Transverse colon (tissue), 4 donors: ENCODE measurements around the gene PPM1B. TPM values are rescaled to one million over a fixed set of nuclear protein-coding genes. Genes with fewer than 3 reads are reported as not detected.
"Not testable (repeated sequence)": the region's sequence is repeated elsewhere in the genome, so short reads cannot be mapped to it uniquely, and the experiment has no call there.

Experiments
- DNase-seq: peaks from one replicate; pipeline ENCODE4 v3.0.0-alpha.2; 2019
- H3K27ac ChIP-seq, 4 donors: fragments of 200-600 bp; sonication (generic); 2 replicates each; pipeline ENCODE4 v1.5.1; 2016 to 2018; ENCODE audit warnings: inconsistent platforms in 4 of 4
- H3K27me3 ChIP-seq: fragments of 200-600 bp; sonication (generic); 2 replicates; pipeline ENCODE4 v1.5.1; 2017; ENCODE audit warnings: inconsistent platforms
- H3K36me3 ChIP-seq, 4 donors: fragments of 200-600 bp; sonication (generic); 2 replicates each; pipeline ENCODE4 v1.5.1; 2017 to 2019; ENCODE audit warnings: inconsistent platforms in 4 of 4
- H3K4me1 ChIP-seq, 4 donors: fragments of 200-600 bp; sonication (generic); 2 replicates each; pipeline ENCODE4 v1.5.1; 2017 to 2020; ENCODE audit warnings: inconsistent platforms in 4 of 4
- H3K4me3 ChIP-seq, 4 donors: fragments of 200-600 bp; sonication (generic); 1 replicate in 1 of 4; 2 replicates in 3 of 4; pipeline versions ENCODE4 v1.5.1 to v1.6.1; 2017 to 2019; ENCODE audit warnings: inconsistent platforms in 4 of 4
- H3K9me3 ChIP-seq, 2 donors: fragments of 200-600 bp; sonication (generic); 2 replicates each; pipeline ENCODE4 v1.5.1; 2017 to 2019; ENCODE audit warnings: inconsistent platforms in 2 of 2
- EP300 ChIP-seq: sonication (generic); formaldehyde crosslinking; IDR thresholded peaks from one replicate; pipeline ENCODE4 v1.6.1; 2017; ENCODE audit warnings: antibody characterized with exemption, low read depth
- POLR2A ChIP-seq: fragments of 450-650 bp; IDR thresholded peaks from one replicate; pipeline ENCODE4 v1.6.1; 2016; ENCODE audit warnings: antibody characterized with exemption, mild to moderate bottlenecking, moderate library complexity
- POLR2AphosphoS5 ChIP-seq, 3 donors: sonication (generic); formaldehyde crosslinking; IDR thresholded peaks; one replicate each; pipeline ENCODE4 v1.6.1; 2016; ENCODE audit warnings: antibody characterized with exemption in 3 of 3
- WGBS, 2 donors: methylation state at CpG; one replicate each; pipeline ENCODE4 v1.1.5; 2018; ENCODE audit warnings: low coverage in 1 of 2; 5-methylcytosine and 5-hydroxymethylcytosine counted together
- in situ Hi-C, 4 donors: fragments of 200-750 bp; cut with MboI; loops; one replicate each; pipeline versions ENCODE4 v1.15.0 to v1.15.1; 2017; ENCODE audit warnings: low sequenced_read_pairs in 3 of 4, low pct_ligation_motif_present in 1 of 4, low pct_unique_long_range_greater_than_20kb in 1 of 4
- intact Hi-C: fragments of 100-400 bp; cut with DNase I; formaldehyde crosslinking; loops from one replicate; pipeline ENCODE4 v1.15.1; 2023; ENCODE audit warnings: low total_unique reads
- total RNA-seq, 4 donors: library from RNA; depleted of rRNA; stranded (reverse); fragments of >200 nt; gene quantifications; one replicate each; pipeline ENCODE4 v1.1.0, GENCODE V29; 2016
- TF ChIP-seq, protein P1 (sequence below), 5 experiments: fragments of 200-600 bp in 3 of 5; fragments of 450-650 bp in 2 of 5; sonication (generic) in 3 of 5; IDR thresholded peaks; 1 replicate in 2 of 5; 2 replicates in 3 of 5; pipeline ENCODE4 v1.5.1; 2016 to 2017; ENCODE audit warnings: antibody characterized with exemption in 5 of 5, inconsistent platforms in 3 of 5, mild to moderate bottlenecking in 2 of 5, moderate library complexity in 1 of 5

The PPM1B gene
- total RNA-seq, 4 donors from 2014 or later = 23.7 to 108 (median 67.0) TPM

DNA sequence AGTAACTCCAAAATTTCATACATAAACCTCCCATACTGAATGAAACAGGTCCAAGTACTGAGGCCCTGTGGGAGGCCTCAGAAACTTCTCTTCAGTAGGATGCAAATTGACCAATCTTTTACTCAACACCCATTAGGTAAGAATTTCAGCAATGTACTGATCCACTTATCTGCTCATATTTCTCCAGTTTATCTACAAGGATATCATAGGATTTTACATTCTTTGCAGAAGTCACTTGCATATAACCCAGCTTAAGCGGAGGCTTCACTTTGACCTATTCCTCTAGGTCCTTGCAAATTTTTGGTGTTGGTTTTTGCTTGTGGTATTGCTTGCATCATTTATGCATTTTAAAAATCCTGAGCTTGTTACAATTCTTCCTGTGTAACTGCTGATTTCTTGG lies 77.8 kb downstream of the PPM1B start:
- H3K4me3 ChIP-seq = no peak overlapping the region
- intact Hi-C loops (no loop called here), in situ Hi-C loops (no loop called here)
- H3K4me1 ChIP-seq = peaks cover 0 to 34% (median 13%) of the 10 kb centered on the region in 4 donors
- 93% methylated on average over 1 of the region's 1 CpG for WGBS, 2 donors
- TF ChIP-seq POLR2A (no peak), EP300 (no peak), POLR2AphosphoS5 (IDR thresholded peaks at IDR 0.05) (no peak)
- TF ChIP-seq, protein P1, sequence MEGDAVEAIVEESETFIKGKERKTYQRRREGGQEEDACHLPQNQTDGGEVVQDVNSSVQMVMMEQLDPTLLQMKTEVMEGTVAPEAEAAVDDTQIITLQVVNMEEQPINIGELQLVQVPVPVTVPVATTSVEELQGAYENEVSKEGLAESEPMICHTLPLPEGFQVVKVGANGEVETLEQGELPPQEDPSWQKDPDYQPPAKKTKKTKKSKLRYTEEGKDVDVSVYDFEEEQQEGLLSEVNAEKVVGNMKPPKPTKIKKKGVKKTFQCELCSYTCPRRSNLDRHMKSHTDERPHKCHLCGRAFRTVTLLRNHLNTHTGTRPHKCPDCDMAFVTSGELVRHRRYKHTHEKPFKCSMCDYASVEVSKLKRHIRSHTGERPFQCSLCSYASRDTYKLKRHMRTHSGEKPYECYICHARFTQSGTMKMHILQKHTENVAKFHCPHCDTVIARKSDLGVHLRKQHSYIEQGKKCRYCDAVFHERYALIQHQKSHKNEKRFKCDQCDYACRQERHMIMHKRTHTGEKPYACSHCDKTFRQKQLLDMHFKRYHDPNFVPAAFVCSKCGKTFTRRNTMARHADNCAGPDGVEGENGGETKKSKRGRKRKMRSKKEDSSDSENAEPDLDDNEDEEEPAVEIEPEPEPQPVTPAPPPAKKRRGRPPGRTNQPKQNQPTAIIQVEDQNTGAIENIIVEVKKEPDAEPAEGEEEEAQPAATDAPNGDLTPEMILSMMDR (IDR thresholded peaks at IDR 0.05) = no peak
- H3K9me3 ChIP-seq = no peaks in the 10 kb centered on the region
- H3K27ac ChIP-seq = peak overlapping the region; percentile 71 to 76 (median 74)
- DNase-seq = no peak
- H3K27me3 ChIP-seq = no peaks in the 10 kb centered on the region
- no peaks in the 10 kb centered on the region for H3K36me3 ChIP-seq

DNA sequence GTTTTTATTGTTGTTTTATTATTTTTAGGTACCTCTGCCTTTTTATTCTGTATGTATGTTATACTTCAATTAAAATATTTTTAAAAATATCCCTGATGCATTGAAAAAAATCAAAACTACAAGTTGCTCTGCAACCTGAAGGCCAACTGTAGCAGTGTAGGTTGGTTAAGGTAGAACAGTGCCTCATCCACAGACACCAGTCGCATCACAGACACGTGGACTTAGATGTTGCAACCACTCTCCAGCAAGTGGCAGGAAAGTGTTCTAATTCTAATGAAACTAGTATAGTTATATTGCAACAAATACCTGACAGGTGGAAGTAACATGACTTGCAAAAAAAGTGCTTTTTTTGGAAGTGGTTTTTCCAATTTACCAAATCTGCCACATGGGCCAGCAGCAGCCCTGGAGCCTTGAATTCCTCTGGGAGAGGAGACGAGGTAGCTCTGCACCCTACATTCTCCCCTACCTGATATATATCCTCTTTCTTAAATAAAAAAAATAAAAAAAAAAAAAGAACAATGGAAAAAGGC lies 78.2 kb downstream of the PPM1B start:
- TF ChIP-seq EP300 = no peak
- TF ChIP-seq, protein P1 (IDR thresholded peaks at IDR 0.05) = no peak
- no peak for TF ChIP-seq POLR2A
- no peak for TF ChIP-seq POLR2AphosphoS5 (IDR thresholded peaks at IDR 0.05)
- Histone ChIP-seq H3K4me3 (no peak overlapping the region), H3K9me3 (no peaks in the 10 kb centered on the region), H3K36me3 (no peaks in the 10 kb centered on the region), H3K4me1 (peaks cover 0 to 34% (median 13%) of the 10 kb centered on the region in 4 donors), H3K27ac (no peak overlapping the region), H3K27me3 (no peaks in the 10 kb centered on the region)
- intact Hi-C loops (no loop called here), in situ Hi-C loops (no loop called here)
- 89 to 100% methylated on average over 1 to 3 of the region's 3 CpGs for WGBS, 2 donors
- no peak for DNase-seq

DNA sequence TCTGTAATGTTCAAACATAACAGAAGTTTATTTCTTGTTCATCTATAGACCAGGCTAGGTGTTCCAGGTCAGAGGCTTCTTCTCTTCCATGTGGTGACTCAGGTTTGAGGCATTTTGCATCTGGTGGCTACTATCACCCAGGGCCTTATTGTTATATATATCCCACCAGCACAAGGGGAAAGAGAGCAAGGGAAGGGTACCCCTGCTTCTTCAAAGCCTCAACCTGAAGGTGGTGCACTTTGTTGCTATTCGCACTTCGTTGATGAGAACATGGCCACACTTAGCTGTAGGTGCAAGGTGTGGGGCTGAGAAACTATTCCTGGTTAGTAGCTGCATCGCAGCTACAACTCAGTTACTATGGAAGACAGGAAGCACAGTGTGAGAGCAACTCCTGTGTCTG lies 79.2 kb downstream of the PPM1B start:
- Histone ChIP-seq H3K27ac (no peak overlapping the region), H3K36me3 (no peaks in the 10 kb centered on the region), H3K27me3 (no peaks in the 10 kb centered on the region), H3K4me3 (no peak overlapping the region), H3K9me3 (peaks cover 0 to 7% of the 10 kb centered on the region in 2 donors), H3K4me1 (peaks cover 0 to 34% (median 13%) of the 10 kb centered on the region in 4 donors)
- DNase-seq = no peak
- intact Hi-C loops (no loop called here), in situ Hi-C loops (no loop called here)
- WGBS, 2 donors = 88 to 100% methylated on average over 1 to 3 of the region's 3 CpGs
- TF ChIP-seq POLR2A (no peak), POLR2AphosphoS5 (IDR thresholded peaks at IDR 0.05) (no peak), EP300 (no peak)
- TF ChIP-seq, protein P1 (IDR thresholded peaks at IDR 0.05) = no peak

DNA sequence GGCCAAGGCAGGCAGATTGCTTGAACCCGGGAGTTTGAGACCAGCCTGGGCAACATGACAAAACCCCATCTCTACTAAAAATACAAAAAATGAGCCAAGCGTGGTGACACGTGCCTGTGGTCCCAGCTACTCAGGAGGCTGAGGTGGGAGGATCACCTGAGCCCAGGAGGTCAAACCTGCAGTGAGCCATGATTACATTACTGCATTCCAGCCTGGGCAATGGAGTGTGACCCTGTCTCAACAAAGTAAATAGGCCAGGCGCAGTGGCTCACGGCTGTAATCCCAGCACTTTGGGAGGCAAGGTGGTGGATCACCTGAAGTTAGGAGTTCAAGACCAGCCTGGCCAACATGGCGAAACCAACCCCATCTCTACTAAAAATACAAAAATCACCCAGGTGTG lies 80.6 kb downstream of the PPM1B start:
- intact Hi-C loops, DNase-seq, H3K27me3 ChIP-seq, H3K36me3 ChIP-seq, H3K27ac ChIP-seq, in situ Hi-C loops, H3K4me3 ChIP-seq: not testable (repeated sequence)
- Histone ChIP-seq H3K9me3 (peaks cover 0 to 11% of the 10 kb centered on the region in 2 donors), H3K4me1 (peaks cover 0 to 25% (median 8%) of the 10 kb centered on the region in 4 donors)
- 88 to 94% methylated on average over 1 to 6 of the region's 6 CpGs for WGBS, 2 donors

DNA sequence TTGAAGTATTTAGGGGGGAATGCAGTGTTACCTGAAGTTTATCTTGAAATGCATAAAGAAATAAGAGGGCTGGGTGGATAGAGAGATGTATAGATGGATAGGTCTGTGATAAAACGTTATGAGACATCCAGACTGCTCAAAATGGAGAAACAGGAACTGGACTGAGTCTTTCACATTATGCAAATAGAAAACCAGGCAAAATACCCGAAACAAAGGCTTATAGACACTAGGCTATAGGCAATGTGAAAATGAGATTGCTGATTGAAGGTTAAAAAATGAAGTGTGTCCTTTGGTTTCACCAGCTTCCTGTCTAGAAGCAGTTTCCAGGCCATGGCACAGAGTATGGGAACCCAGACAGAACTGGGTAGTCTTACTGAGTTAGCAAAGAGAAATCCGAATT lies 81.7 kb downstream of the PPM1B start:
- in situ Hi-C loops = no loop called here
- Histone ChIP-seq H3K4me1 (peaks cover 0 to 14% (median 6%) of the 10 kb centered on the region in 4 donors), H3K9me3 (peaks cover 0 to 11% of the 10 kb centered on the region in 2 donors), H3K27me3 (no peaks in the 10 kb centered on the region), H3K4me3 (no peak overlapping the region), H3K36me3 (no peaks in the 10 kb centered on the region), H3K27ac (no peak overlapping the region)
- TF ChIP-seq, protein P1 (IDR thresholded peaks at IDR 0.05) = no peak
- TF ChIP-seq EP300 = no peak
- TF ChIP-seq POLR2AphosphoS5 (IDR thresholded peaks at IDR 0.05) = no peak
- TF ChIP-seq POLR2A = no peak
- intact Hi-C loops = no loop called here
- no peak for DNase-seq
- 76 to 85% methylated on average over 3 of the region's 3 CpGs for WGBS, 2 donors
